Activated T-cell treated with anti-CD3 and anti-CD28 coated beads, Interleukin-2, amount 50 U/mL, for 1 hour (primary cell): Measurements from ENCODE around the gene CST3.
"Not testable (repeated sequence)": the region's sequence is repeated elsewhere in the genome, so short reads cannot be mapped to it uniquely, and the experiment has no call there.

Experiments used
- DNase-seq: peaks from one replicate; pipeline ENCODE4 v3.0.0-alpha.2; 2020

The CST3 gene

GRCh38 chr20:23661002-23661429 is 23.3 kb upstream of the CST3 start:
- DNase-seq = no peak

GRCh38 chr20:23659989-23660837 is 22.5 kb upstream of the CST3 start:
- DNase-seq = no peak

- DNase-seq = not testable (repeated sequence)
Measured at GRCh38 chr20:23659610-23659988, 21.8 kb upstream of the CST3 start.

GRCh38 chr20:23658989-23659609 is 21.3 kb upstream of the CST3 start:
- no peak for DNase-seq

- DNase-seq = no peak
Measured at GRCh38 chr20:23658336-23658735, 20.6 kb upstream of the CST3 start.

- no peak for DNase-seq
Measured at GRCh38 chr20:23657202-23657601, 19.4 kb upstream of the CST3 start.

GRCh38 chr20:23656372-23656771 is 18.6 kb upstream of the CST3 start:
- DNase-seq = no peak

- no peak for DNase-seq
Measured at GRCh38 chr20:23655491-23656211, 17.9 kb upstream of the CST3 start.

- no peak for DNase-seq
Measured at GRCh38 chr20:23654717-23655116, 17.0 kb upstream of the CST3 start.

- DNase-seq = no peak
Measured at GRCh38 chr20:23654000-23654399, 16.2 kb upstream of the CST3 start.

- no peak for DNase-seq
Measured at GRCh38 chr20:23653400-23653938, 15.7 kb upstream of the CST3 start.

GRCh38 chr20:23652926-23653325 is 15.2 kb upstream of the CST3 start:
- DNase-seq = no peak

- no peak for DNase-seq
Measured at GRCh38 chr20:23652371-23652770, 14.6 kb upstream of the CST3 start.

GRCh38 chr20:23651117-23651516 is 13.4 kb upstream of the CST3 start:
- DNase-seq = no peak

- no peak for DNase-seq
Measured at GRCh38 chr20:23649830-23650417, 12.2 kb upstream of the CST3 start.

GRCh38 chr20:23649242-23649641 is 11.5 kb upstream of the CST3 start:
- DNase-seq = no peak

- no peak for DNase-seq
Measured at GRCh38 chr20:23647346-23647745, 9.6 kb upstream of the CST3 start.

GRCh38 chr20:23646106-23646873 is 8.5 kb upstream of the CST3 start:
- no peak for DNase-seq

- no peak for DNase-seq
Measured at GRCh38 chr20:23645575-23645974, 7.8 kb upstream of the CST3 start.

- DNase-seq = no peak
Measured at GRCh38 chr20:23644164-23644563, 6.4 kb upstream of the CST3 start.

- DNase-seq = no peak
Measured at GRCh38 chr20:23643659-23644058, 5.9 kb upstream of the CST3 start.
